ENCODE data around the gene RBSN. TPM values are rescaled to one million over a fixed set of nuclear protein-coding genes. Genes with fewer than 3 reads are reported as not detected.

Gene RBSN
- total RNA-seq, 1 donor from 2014 or later: 21.1 TPM

GRCh38 chr3:15063656-15064286 lies 35.2 kb downstream of the RBSN start:
- TF ChIP-seq, protein P1, sequence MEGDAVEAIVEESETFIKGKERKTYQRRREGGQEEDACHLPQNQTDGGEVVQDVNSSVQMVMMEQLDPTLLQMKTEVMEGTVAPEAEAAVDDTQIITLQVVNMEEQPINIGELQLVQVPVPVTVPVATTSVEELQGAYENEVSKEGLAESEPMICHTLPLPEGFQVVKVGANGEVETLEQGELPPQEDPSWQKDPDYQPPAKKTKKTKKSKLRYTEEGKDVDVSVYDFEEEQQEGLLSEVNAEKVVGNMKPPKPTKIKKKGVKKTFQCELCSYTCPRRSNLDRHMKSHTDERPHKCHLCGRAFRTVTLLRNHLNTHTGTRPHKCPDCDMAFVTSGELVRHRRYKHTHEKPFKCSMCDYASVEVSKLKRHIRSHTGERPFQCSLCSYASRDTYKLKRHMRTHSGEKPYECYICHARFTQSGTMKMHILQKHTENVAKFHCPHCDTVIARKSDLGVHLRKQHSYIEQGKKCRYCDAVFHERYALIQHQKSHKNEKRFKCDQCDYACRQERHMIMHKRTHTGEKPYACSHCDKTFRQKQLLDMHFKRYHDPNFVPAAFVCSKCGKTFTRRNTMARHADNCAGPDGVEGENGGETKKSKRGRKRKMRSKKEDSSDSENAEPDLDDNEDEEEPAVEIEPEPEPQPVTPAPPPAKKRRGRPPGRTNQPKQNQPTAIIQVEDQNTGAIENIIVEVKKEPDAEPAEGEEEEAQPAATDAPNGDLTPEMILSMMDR (IDR thresholded peaks at IDR 0.05; ENCODE audit: insufficient read depth, low read length, poor library complexity, severe bottlenecking): no peak
- DNase-seq (ENCODE audit: low read depth): no peak
- H3K4me3 ChIP-seq (ENCODE audit: low read depth, low read length): peak overlapping the region; percentile 97
- H3K36me3 ChIP-seq (ENCODE audit: control insufficient read depth, insufficient read depth, low read length): peaks cover 1% of the 10 kb centered on the region
- no peaks in the 10 kb centered on the region for H3K27me3 ChIP-seq (ENCODE audit: control insufficient read depth, insufficient read depth, low read length)

DNA sequence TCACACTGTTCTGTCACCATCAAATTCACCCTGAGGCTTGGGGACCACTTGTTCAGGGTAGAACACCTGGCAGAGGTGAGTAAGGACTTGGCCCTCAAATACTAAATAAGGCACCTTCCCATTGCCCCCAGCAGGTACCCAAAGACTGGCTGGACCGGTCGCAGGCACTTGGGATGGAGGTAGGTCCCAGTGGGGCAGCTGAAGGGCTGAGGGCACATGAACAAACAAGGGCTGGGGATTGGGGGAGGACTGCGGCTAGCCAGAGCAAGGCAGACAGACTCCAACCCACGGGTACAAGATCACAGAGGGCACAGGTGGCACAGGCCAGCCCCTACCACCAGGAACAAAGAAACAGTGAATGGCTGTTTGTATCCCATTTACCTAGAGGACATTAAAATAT lies 35.7 kb downstream of the RBSN start:
- TF ChIP-seq, protein P1 (IDR thresholded peaks at IDR 0.05; ENCODE audit: insufficient read depth, low read length, poor library complexity, severe bottlenecking): no peak
- no peak overlapping the region for H3K4me3 ChIP-seq (ENCODE audit: low read depth, low read length)
- no peak for DNase-seq (ENCODE audit: low read depth)
- H3K27me3 ChIP-seq (ENCODE audit: control insufficient read depth, insufficient read depth, low read length): no peaks in the 10 kb centered on the region
- H3K36me3 ChIP-seq (ENCODE audit: control insufficient read depth, insufficient read depth, low read length): peaks cover 1% of the 10 kb centered on the region

- H3K36me3 ChIP-seq (ENCODE audit: control insufficient read depth, insufficient read depth, low read length): peaks cover 1% of the 10 kb centered on the region
- no peaks in the 10 kb centered on the region for H3K27me3 ChIP-seq (ENCODE audit: control insufficient read depth, insufficient read depth, low read length)
- no peak for DNase-seq (ENCODE audit: low read depth)
- TF ChIP-seq, protein P1 (IDR thresholded peaks at IDR 0.05; ENCODE audit: insufficient read depth, low read length, poor library complexity, severe bottlenecking): no peak
- no peak overlapping the region for H3K4me3 ChIP-seq (ENCODE audit: low read depth, low read length)
Measured at GRCh38 chr3:15060029-15060428, 38.9 kb downstream of the RBSN start.

- TF ChIP-seq, protein P1 (IDR thresholded peaks at IDR 0.05; ENCODE audit: insufficient read depth, low read length, poor library complexity, severe bottlenecking): no peak
- Histone ChIP-seq H3K27me3 (ENCODE audit: control insufficient read depth, insufficient read depth, low read length) (no peaks in the 10 kb centered on the region), H3K4me3 (ENCODE audit: low read depth, low read length) (no peak overlapping the region), H3K36me3 (ENCODE audit: control insufficient read depth, insufficient read depth, low read length) (peaks cover 1% of the 10 kb centered on the region)
- no peak for DNase-seq (ENCODE audit: low read depth)
Measured at GRCh38 chr3:15056676-15057404, 42.1 kb downstream of the RBSN start.

DNA sequence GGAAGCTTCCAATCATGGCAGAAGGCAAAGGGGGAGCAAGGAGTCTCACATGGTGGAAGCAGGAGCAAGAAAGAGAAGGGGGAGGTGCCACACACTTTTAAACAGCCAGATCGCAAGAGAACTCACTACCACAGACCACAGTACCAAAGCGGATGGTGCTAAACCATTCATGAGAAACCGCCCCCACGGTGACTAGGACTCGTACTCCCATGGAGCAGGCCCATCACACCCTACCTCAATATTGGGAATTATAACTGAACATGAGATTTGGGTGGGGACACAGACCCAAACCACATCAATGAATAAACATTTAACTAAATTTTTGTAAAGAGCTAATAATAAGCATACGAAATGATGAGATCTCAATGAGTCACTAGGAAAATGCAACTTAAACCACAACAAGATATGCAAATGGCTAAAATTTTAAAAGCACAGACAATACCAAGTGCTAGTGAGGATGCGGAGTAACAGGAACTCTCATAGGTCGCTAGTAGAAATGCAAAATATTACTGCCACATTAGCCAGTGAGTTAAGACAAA lies 43.9 kb downstream of the RBSN start:
- Histone ChIP-seq H3K4me3 (ENCODE audit: low read depth, low read length) (no peak overlapping the region), H3K36me3 (ENCODE audit: control insufficient read depth, insufficient read depth, low read length) (peaks cover 2% of the 10 kb centered on the region), H3K27me3 (ENCODE audit: control insufficient read depth, insufficient read depth, low read length) (no peaks in the 10 kb centered on the region)
- TF ChIP-seq, protein P1 (IDR thresholded peaks at IDR 0.05; ENCODE audit: insufficient read depth, low read length, poor library complexity, severe bottlenecking): no peak
- DNase-seq (ENCODE audit: low read depth): no peak
